ENCODE data around the gene TNNT3. TPM values are rescaled to one million over a fixed set of nuclear protein-coding genes. Genes with fewer than 3 reads are reported as not detected.

The TNNT3 gene
- total RNA-seq, 2 experiments from 2014 or later = 19.1 to 21.9 TPM

DNA sequence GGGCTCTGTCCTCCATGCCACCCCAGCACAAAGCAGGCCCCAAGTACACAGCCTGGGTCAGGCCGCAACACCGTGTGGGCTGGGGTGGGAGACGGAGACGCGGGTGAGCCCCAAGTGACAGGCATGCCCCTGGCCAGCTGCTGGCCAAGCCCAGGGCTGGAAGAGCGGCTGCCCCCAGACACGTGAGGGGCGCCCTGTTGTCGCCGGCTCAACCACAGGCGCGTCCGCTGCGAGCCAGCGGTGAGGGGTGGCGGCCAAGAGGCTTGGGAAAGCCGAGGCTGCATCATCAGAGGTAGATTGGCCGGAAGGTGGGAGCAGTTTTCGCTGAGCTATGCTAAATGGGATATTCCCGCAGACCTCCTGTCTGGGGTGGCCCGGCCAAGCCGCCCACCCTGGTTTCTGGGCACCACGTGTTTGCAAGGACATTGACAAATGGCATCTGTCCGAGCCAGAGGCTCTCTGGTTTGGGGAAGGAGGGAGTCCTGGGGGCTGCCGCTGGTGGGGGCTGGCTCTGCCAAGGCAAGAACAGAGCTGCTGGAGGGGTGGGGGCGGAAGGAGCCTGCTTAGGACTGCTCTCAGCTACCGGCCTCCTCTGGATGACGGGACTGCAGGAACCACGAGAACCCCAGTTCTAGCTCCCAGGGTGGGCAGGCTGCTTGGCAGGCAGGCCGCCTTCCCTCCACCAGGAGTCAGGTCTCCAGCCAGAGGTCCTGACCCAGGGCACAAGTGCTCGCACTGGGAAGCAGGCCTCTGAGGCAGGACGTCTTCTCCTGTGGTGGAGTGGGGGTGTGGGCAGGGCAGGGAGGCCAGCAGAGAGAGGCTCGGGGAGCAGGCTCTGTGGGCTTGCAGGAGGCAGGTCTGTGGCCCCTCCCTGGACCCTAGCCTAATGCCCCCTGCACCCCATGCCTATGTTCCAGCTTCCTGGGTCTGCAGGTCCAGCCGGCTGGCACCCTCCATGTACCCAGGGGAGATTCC, 28.4 kb upstream of the TNNT3 start:
- TF ChIP-seq, protein P1, sequence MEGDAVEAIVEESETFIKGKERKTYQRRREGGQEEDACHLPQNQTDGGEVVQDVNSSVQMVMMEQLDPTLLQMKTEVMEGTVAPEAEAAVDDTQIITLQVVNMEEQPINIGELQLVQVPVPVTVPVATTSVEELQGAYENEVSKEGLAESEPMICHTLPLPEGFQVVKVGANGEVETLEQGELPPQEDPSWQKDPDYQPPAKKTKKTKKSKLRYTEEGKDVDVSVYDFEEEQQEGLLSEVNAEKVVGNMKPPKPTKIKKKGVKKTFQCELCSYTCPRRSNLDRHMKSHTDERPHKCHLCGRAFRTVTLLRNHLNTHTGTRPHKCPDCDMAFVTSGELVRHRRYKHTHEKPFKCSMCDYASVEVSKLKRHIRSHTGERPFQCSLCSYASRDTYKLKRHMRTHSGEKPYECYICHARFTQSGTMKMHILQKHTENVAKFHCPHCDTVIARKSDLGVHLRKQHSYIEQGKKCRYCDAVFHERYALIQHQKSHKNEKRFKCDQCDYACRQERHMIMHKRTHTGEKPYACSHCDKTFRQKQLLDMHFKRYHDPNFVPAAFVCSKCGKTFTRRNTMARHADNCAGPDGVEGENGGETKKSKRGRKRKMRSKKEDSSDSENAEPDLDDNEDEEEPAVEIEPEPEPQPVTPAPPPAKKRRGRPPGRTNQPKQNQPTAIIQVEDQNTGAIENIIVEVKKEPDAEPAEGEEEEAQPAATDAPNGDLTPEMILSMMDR (IDR thresholded peaks at IDR 0.05) = no peak
- H3K9me3 ChIP-seq (ENCODE audit: control insufficient read depth in 1 of 2, insufficient read depth in 1 of 2, low read length in 2 of 2) = no peaks in the 10 kb centered on the region
- intact Hi-C loops (cut with DNase I, micrococcal nuclease) = no loop called here
- peak overlapping the region; percentile 47 for H3K4me3 ChIP-seq (ENCODE audit: low read length)
- DNase-seq (peak in 1 of 14 experiments; percentile 37), ATAC-seq (ENCODE audit: poor library complexity) (no peak)
- Mint-ChIP-seq H3K36me3 (ENCODE audit: low read depth) (peaks cover 11% of the 10 kb centered on the region), H3K9me3 (no peaks in the 10 kb centered on the region), H3K4me3 (peak overlapping the region; percentile 74), H3K4me1 (ENCODE audit: low read depth) (peaks cover 31% of the 10 kb centered on the region), H3K27ac (peak overlapping the region; percentile 85), H3K27me3 (no peaks in the 10 kb centered on the region)
- H3K27ac ChIP-seq (ENCODE audit: low read depth in 1 of 2, low read length in 2 of 2) = peak overlapping the region in 1 of 2 donors; percentile 64
- no peaks in the 10 kb centered on the region for H3K27me3 ChIP-seq (ENCODE audit: control insufficient read depth in 1 of 2, insufficient read depth in 2 of 2, low read length in 2 of 2)
- H3K4me1 ChIP-seq (ENCODE audit: insufficient read depth, low read length) = peaks cover 53% of the 10 kb centered on the region
- CTCF ChIA-PET = no interaction called here
- POLR2A ChIA-PET = interaction anchor here (1.2 to 5.2 kb wide), 5 partner anchors 9 to 41 kb away, joined by 9 to 40 read pairs (median 10); partner anchors contain the start of gene LSP1
- peaks cover 30% of the 10 kb centered on the region for H3K36me3 ChIP-seq (ENCODE audit: insufficient read depth, low read length)

GRCh38 chr11:1891831-1892115, 27.7 kb upstream of the TNNT3 start, which contains the start of gene PRR33:
TSS of gene PRR33 (minus strand) at chr11:1891895. CDS start at chr11:1890584, 1,311 bp downstream.
- POLR2A ChIA-PET = interaction anchor here (0.8 to 5.2 kb wide), 5 partner anchors 10 to 41 kb away, joined by 4 to 40 read pairs (median 9); no protein-coding TSS in a partner anchor
- H3K27me3 Mint-ChIP-seq = no peaks in the 10 kb centered on the region
- TF ChIP-seq, protein P1 (IDR thresholded peaks at IDR 0.05) = no peak
- CTCF ChIA-PET = no interaction called here
- H3K36me3 ChIP-seq (ENCODE audit: insufficient read depth, low read length) = peaks cover 23% of the 10 kb centered on the region
- no peaks in the 10 kb centered on the region for H3K9me3 Mint-ChIP-seq
- no peaks in the 10 kb centered on the region for H3K9me3 ChIP-seq (ENCODE audit: control insufficient read depth in 1 of 2, insufficient read depth in 1 of 2, low read length in 2 of 2)
- ATAC-seq (ENCODE audit: poor library complexity) (no peak), DNase-seq (no peak)
- H3K4me3 ChIP-seq (ENCODE audit: low read length) = peak within 1 kb of the TSS; percentile 47
- H3K4me1 ChIP-seq (ENCODE audit: insufficient read depth, low read length) = peaks cover 53% of the 10 kb centered on the region
- intact Hi-C loops (cut with DNase I, micrococcal nuclease) = no loop called here
- H3K4me3 Mint-ChIP-seq = peak within 1 kb of the TSS; percentile 74
- peak within 1 kb of the TSS in 1 of 2 donors; percentile 64 for H3K27ac ChIP-seq (ENCODE audit: low read depth in 1 of 2, low read length in 2 of 2)
- peaks cover 11% of the 10 kb centered on the region for H3K36me3 Mint-ChIP-seq (ENCODE audit: low read depth)
- H3K27me3 ChIP-seq (ENCODE audit: control insufficient read depth in 1 of 2, insufficient read depth in 2 of 2, low read length in 2 of 2) = no peaks in the 10 kb centered on the region
- H3K27ac Mint-ChIP-seq = peak within 1 kb of the TSS; percentile 70
- H3K4me1 Mint-ChIP-seq (ENCODE audit: low read depth) = peaks cover 31% of the 10 kb centered on the region

GRCh38 chr11:1892116-1892515, 27.4 kb upstream of the TNNT3 start:
- Histone ChIP-seq H3K9me3 (ENCODE audit: control insufficient read depth in 1 of 2, insufficient read depth in 1 of 2, low read length in 2 of 2) (no peaks in the 10 kb centered on the region), H3K4me1 (ENCODE audit: insufficient read depth, low read length) (peaks cover 53% of the 10 kb centered on the region), H3K4me3 (ENCODE audit: low read length) (no peak overlapping the region), H3K27ac (ENCODE audit: low read depth in 1 of 2, low read length in 2 of 2) (no peak overlapping the region), H3K36me3 (ENCODE audit: insufficient read depth, low read length) (peaks cover 22% of the 10 kb centered on the region), H3K27me3 (ENCODE audit: control insufficient read depth in 1 of 2, insufficient read depth in 2 of 2, low read length in 2 of 2) (no peaks in the 10 kb centered on the region)
- H3K4me3 Mint-ChIP-seq = peak overlapping the region; percentile 51
- no peaks in the 10 kb centered on the region for H3K27me3 Mint-ChIP-seq
- TF ChIP-seq, protein P1 (IDR thresholded peaks at IDR 0.05) = no peak
- intact Hi-C loops (cut with DNase I, micrococcal nuclease) = no loop called here
- CTCF ChIA-PET = no interaction called here
- peaks cover 31% of the 10 kb centered on the region for H3K4me1 Mint-ChIP-seq (ENCODE audit: low read depth)
- DNase-seq = no peak
- H3K9me3 Mint-ChIP-seq = no peaks in the 10 kb centered on the region
- POLR2A ChIA-PET = interaction anchor here (0.8 to 5.2 kb wide), 4 partner anchors 10 to 29 kb away, joined by 4 to 40 read pairs (median 9); no protein-coding TSS in a partner anchor
- H3K36me3 Mint-ChIP-seq (ENCODE audit: low read depth) = peaks cover 11% of the 10 kb centered on the region
- H3K27ac Mint-ChIP-seq = peak overlapping the region; percentile 70
- no peak for ATAC-seq (ENCODE audit: poor library complexity)
